K562 (cell line): Measurements from ENCODE around the gene MITF. TPM values are rescaled to one million over a fixed set of nuclear protein-coding genes. Genes with fewer than 3 reads are reported as not detected.

Source experiments
- CSDE1 ChIP-seq, 2 experiments: fragments of 450-650 bp; IDR thresholded peaks; 2 replicates each; pipeline ENCODE4 v1.6.1; 2016; ENCODE audit warnings: mild to moderate bottlenecking in 1 of 2
- ETS1 ChIP-seq: conservative IDR thresholded peaks from 2 replicates; pipeline ENCODE4 v1.6.1; 2011; ENCODE audit warnings: low read depth, mild to moderate bottlenecking, low read length; ENCODE audit not compliant: control insufficient read depth
- GABPA ChIP-seq: fragments of 200-800 bp; sonication (Bioruptor generic); conservative IDR thresholded peaks from 2 replicates; pipeline ENCODE4 v1.6.1; 2016; ENCODE audit warnings: low read depth, missing genetic modification characterization, missing compliant biosample characterization
- IRF1 ChIP-seq: sonication (generic); formaldehyde crosslinking; IDR thresholded peaks from 2 replicates; pipeline ENCODE4 v1.8.0; 2022; ENCODE audit warnings: missing genetic modification reagents, mild to moderate bottlenecking, borderline replicate concordance
- NR2F6 ChIP-seq: fragments of 450-650 bp; formaldehyde crosslinking; IDR thresholded peaks from 2 replicates; pipeline ENCODE4 v1.4.0; 2020; ENCODE audit warnings: mild to moderate bottlenecking
- REST ChIP-seq, 2 experiments: fragments of 450-650 bp; formaldehyde crosslinking in 1 of 2; IDR thresholded peaks; 2 replicates each; pipeline versions ENCODE4 v1.4.0 to v1.6.1; 2014 to 2020; ENCODE audit warnings: mild to moderate bottlenecking in 2 of 2, borderline replicate concordance in 1 of 2, low read depth in 1 of 2
- SNAPC5 ChIP-seq: fragments of 250-450 bp; sonication (Bioruptor Pico); IDR thresholded peaks from 2 replicates; pipeline ENCODE4 v1.8.0; 2021; ENCODE audit warnings: moderate library complexity, mild to moderate bottlenecking, inconsistent platforms
- STAT5A ChIP-seq: IDR thresholded peaks from 2 replicates; pipeline ENCODE4 v1.6.1; 2012; ENCODE audit warnings: low read length, inconsistent platforms, borderline replicate concordance
- ZBED1 ChIP-seq: IDR thresholded peaks from 2 replicates; pipeline ENCODE4 v1.6.1; 2014
- ZNF277 ChIP-seq: fragments of 250-450 bp; sonication (Bioruptor Pico); IDR thresholded peaks from 2 replicates; pipeline ENCODE4 v1.8.0; 2022; ENCODE audit warnings: inconsistent platforms, mild to moderate bottlenecking, moderate library complexity, borderline replicate concordance
- polyA plus RNA-seq, 8 experiments: library from polyadenylated mRNA; depleted of rRNA in 4 of 8; stranded (reverse) in 5 of 8; unstranded in 3 of 8; fragments of >200 nt; fragmentation: Nextera tagmentation in 2 of 8; fragmentation: Illumina TruSeq in 1 of 8; extraction: Ambion mirVana in 2 of 8; extraction: Trizol in 1 of 8; gene quantifications; 2 replicates each; pipeline versions ENCODE4 v1.2.1 to v1.2.3, GENCODE V29; 2011 to 2014; ENCODE audit warnings: inconsistent platforms in 1 of 8, missing spikeins in 1 of 8
- total RNA-seq, 7 experiments: library from RNA; depleted of rRNA in 6 of 7; stranded (reverse); fragments of >200 nt in 6 of 7; fragmentation: Illumina TruSeq in 2 of 7; extraction: Trizol in 2 of 7; gene quantifications; 2 replicates each; pipeline versions ENCODE4 v1.2.1 to v1.2.3, GENCODE V29; 2011 to 2021; ENCODE audit warnings: low replicate concordance in 1 of 7

MITF gene
- total and polyA plus RNA-seq, 9 of the 15 experiments (the other 6 are each of a cell fraction or from before 2014, with no cell fraction given), result 5.6 to 14.9 (median 11.1) TPM

- TF ChIP-seq REST (IDR thresholded peaks at IDR 0.05; ENCODE audit: borderline replicate concordance) (no peak), REST (CRISPR knock-in tag; IDR thresholded peaks at IDR 0.05; ENCODE audit: low read depth) (no peak), ZBED1 (peak; percentile 58; the same call in 1 of the 2 replicates), GABPA (tag) (peak; percentile 82), ZNF277 (CRISPR knock-in tag) (no peak), STAT5A (no peak), NR2F6 (no peak), SNAPC5 (no peak), ETS1 (no peak), CSDE1 (IDR thresholded peaks at IDR 0.05) (0 out of 4 replicates have a peak, but pooled peaks of 1 of the 2 experiments have one; percentile 34), IRF1 (CRISPR knock-in tag) (no peak)
Measured at GRCh38 chr3:69999140-70000027, 260.1 kb downstream of the MITF start, which contains the start of gene SAMMSON (continued).
